Activated B cell treated with CpG ODN at 0.5 μM for 24 hours (primary cell): ENCODE results near the gene PEDS1. TPM values are rescaled to one million over a fixed set of nuclear protein-coding genes. Genes with fewer than 3 reads are reported as not detected.

Experiments
- ATAC-seq: fragments of 200-7000 bp; cut with Tn5 transposase; one replicate; pipeline ENCODE4 v1.10.0; 2021; ENCODE audit warnings: low read depth, mild to moderate bottlenecking, moderate library complexity
- CTCF ChIA-PET: fragments of 350-600 bp; sonication (Branson Sonifier 250); formaldehyde crosslinking; loops from one replicate; lab custom pipeline; 2021; ENCODE audit warnings: antibody characterized with exemption; lab: Charles Lee
- POLR2A ChIA-PET: fragments of 350-600 bp; sonication (Branson Sonifier 250); formaldehyde crosslinking; loops from one replicate; lab custom pipeline; 2021; ENCODE audit warnings: antibody characterized with exemption; lab: Charles Lee
- DNase-seq: peaks from one replicate; pipeline ENCODE4 v3.0.0; 2022
- H3K27ac Mint-ChIP-seq: one replicate; pipeline ENCODE4 v1.8.0; 2020; ENCODE audit warnings: mixed read lengths
- H3K27me3 Mint-ChIP-seq: one replicate; pipeline ENCODE4 v1.8.0; 2021; ENCODE audit warnings: mixed read lengths
- H3K36me3 Mint-ChIP-seq: one replicate; pipeline ENCODE4 v1.8.0; 2021; ENCODE audit warnings: low read depth, mixed read lengths
- H3K4me1 Mint-ChIP-seq: one replicate; pipeline ENCODE4 v1.8.0; 2021; ENCODE audit warnings: mixed read lengths
- H3K4me3 Mint-ChIP-seq: one replicate; pipeline ENCODE4 v1.8.0; 2020; ENCODE audit warnings: mild to moderate bottlenecking, mixed read lengths
- H3K9me3 Mint-ChIP-seq: one replicate; pipeline ENCODE4 v1.8.0; 2020; ENCODE audit warnings: mixed read lengths
- CTCF ChIP-seq: fragments of 200-600 bp; IDR thresholded peaks from one replicate; pipeline ENCODE4 v1.8.0; 2022; ENCODE audit warnings: antibody characterized with exemption, mild to moderate bottlenecking
- intact Hi-C: fragments of 100-400 bp; cut with micrococcal nuclease; formaldehyde crosslinking; loops from one replicate; pipeline ENCODE4 v1.15.1; 2024
- total RNA-seq: library from RNA; stranded (reverse); gene quantifications from 2 replicates; pipeline ENCODE4 v1.2.3, GENCODE V29; 2022

PEDS1 gene
- total RNA-seq, 1 donor from 2014 or later, result 9.8 TPM

GRCh38 chr20:50151034-50151743 is 2.3 kb downstream of the PEDS1 start:
- ATAC-seq (no peak), DNase-seq (no peak)
- Mint-ChIP-seq H3K27ac (no peak overlapping the region), H3K9me3 (no peaks in the 10 kb centered on the region), H3K4me3 (peak overlapping the region; percentile 32), H3K36me3 (peaks cover 20% of the 10 kb centered on the region), H3K27me3 (no peaks in the 10 kb centered on the region), H3K4me1 (peaks cover 59% of the 10 kb centered on the region)
- POLR2A ChIA-PET, result no interaction called here
- CTCF ChIA-PET, result no interaction called here
- intact Hi-C loops, result no loop called here
- TF ChIP-seq CTCF, result no peak

GRCh38 chr20:50149481-50150254 is 3.9 kb downstream of the PEDS1 start:
- TF ChIP-seq CTCF, result no peak
- intact Hi-C loops, result no loop called here
- no peak overlapping the region for H3K27ac Mint-ChIP-seq
- no peaks in the 10 kb centered on the region for H3K9me3 Mint-ChIP-seq
- H3K4me3 Mint-ChIP-seq, result no peak overlapping the region
- ChIA-PET POLR2A (no interaction called here), CTCF (interaction anchor here (0.7 to 0.8 kb wide), 2 partner anchors 17 to 30 kb away, joined by 3 to 4 read pairs; no protein-coding TSS in a partner anchor)
- H3K36me3 Mint-ChIP-seq, result peaks cover 20% of the 10 kb centered on the region
- DNase-seq, result no peak
- peaks cover 66% of the 10 kb centered on the region for H3K4me1 Mint-ChIP-seq
- ATAC-seq, result no peak
- no peaks in the 10 kb centered on the region for H3K27me3 Mint-ChIP-seq

- H3K36me3 Mint-ChIP-seq, result peaks cover 32% of the 10 kb centered on the region
- H3K27ac Mint-ChIP-seq, result peak overlapping the region; percentile 90
- POLR2A ChIA-PET, result interaction anchor here (0.6 to 1.1 kb wide), 3 partner anchors 19 to 959 kb away, joined by 3 to 5 read pairs (median 3); partner anchors contain the start of gene STAU1
- CTCF ChIA-PET, result interaction anchor here (0.9 to 2.0 kb wide), 4 partner anchors 19 to 62 kb away, joined by 3 to 9 read pairs (median 4); no protein-coding TSS in a partner anchor
- H3K27me3 Mint-ChIP-seq, result no peaks in the 10 kb centered on the region
- peaks cover 48% of the 10 kb centered on the region for H3K4me1 Mint-ChIP-seq
- TF ChIP-seq CTCF, result no peak
- ATAC-seq (peak; percentile 94), DNase-seq (peak; percentile 61)
- peak overlapping the region; percentile 60 for H3K4me3 Mint-ChIP-seq
- intact Hi-C loops, result loop anchor here (1.0 kb wide), 1 partner anchor 35 kb away; no protein-coding TSS in a partner anchor
- H3K9me3 Mint-ChIP-seq, result no peaks in the 10 kb centered on the region
Observed at GRCh38 chr20:50146732-50147662, 6.5 kb downstream of the PEDS1 start.

- peaks cover 42% of the 10 kb centered on the region for H3K4me1 Mint-ChIP-seq
- ATAC-seq, result no peak
- POLR2A ChIA-PET, result interaction anchor here (0.6 kb wide), 1 partner anchor 784 kb away, joined by 5 read pairs; no protein-coding TSS in a partner anchor
Observed at GRCh38 chr20:50146214-50146613, 7.3 kb downstream of the PEDS1 start.

More at GRCh38 chr20:50146214-50146613, 7.3 kb downstream of the PEDS1 start:
- intact Hi-C loops, result no loop called here
- no peak for TF ChIP-seq CTCF
- Mint-ChIP-seq H3K9me3 (no peaks in the 10 kb centered on the region), H3K27me3 (no peaks in the 10 kb centered on the region), H3K4me3 (peak overlapping the region; percentile 60), H3K36me3 (peaks cover 39% of the 10 kb centered on the region), H3K27ac (peak overlapping the region; percentile 90)
- CTCF ChIA-PET, result no interaction called here
- DNase-seq, result no peak
